SK-N-SH treated with all-trans-retinoic acid at 6 μM for 48 hours (cell line): ENCODE results near the gene KCTD14.
A peak's percentile ranks its signal among the peaks of the same experiment; 100 is the strongest.
"Not testable (repeated sequence)": the region's sequence is repeated elsewhere in the genome, so short reads cannot be mapped to it uniquely, and the experiment has no call there.

Source experiments
- ATAC-seq: fragments of 200-7000 bp; cut with Tn5 transposase; 3 replicates; pipeline ENCODE4 v1.9.1; 2020; ENCODE audit warnings: mild to moderate bottlenecking, moderate library complexity
- ARNTL ChIP-seq: fragments of 450-650 bp; formaldehyde crosslinking; IDR thresholded peaks from 2 replicates; pipeline ENCODE4 v1.5.0; 2020; ENCODE audit warnings: low read depth, mild to moderate bottlenecking, moderate library complexity, borderline replicate concordance
- BACH2 ChIP-seq: fragments of 250-450 bp; sonication (Bioruptor Pico); IDR thresholded peaks from 2 replicates; pipeline ENCODE4 v1.9.0; 2021; ENCODE audit warnings: mild to moderate bottlenecking, borderline replicate concordance
- CSDC2 ChIP-seq: fragments of 250-450 bp; sonication (Bioruptor Pico); IDR thresholded peaks from 2 replicates; pipeline ENCODE4 v1.5.0; 2020; ENCODE audit warnings: mild to moderate bottlenecking, moderate library complexity
- CSRNP3 ChIP-seq: fragments of 250-450 bp; sonication (Bioruptor Pico); IDR thresholded peaks from 2 replicates; pipeline ENCODE4 v1.5.1; 2021; ENCODE audit warnings: mild to moderate bottlenecking, moderate library complexity
- ESRRG ChIP-seq: fragments of 250-450 bp; sonication (Bioruptor Pico); IDR thresholded peaks from 2 replicates; pipeline ENCODE4 v1.6.1; 2021; ENCODE audit warnings: mild to moderate bottlenecking
- GLIS3 ChIP-seq: fragments of 250-450 bp; sonication (Bioruptor Pico); IDR thresholded peaks from 2 replicates; pipeline ENCODE4 v1.5.0; 2020; ENCODE audit warnings: mild to moderate bottlenecking, moderate library complexity
- ISL1 ChIP-seq: fragments of 250-450 bp; sonication (Bioruptor Pico); IDR thresholded peaks from 2 replicates; pipeline ENCODE4 v2.1.2; 2022; ENCODE audit warnings: mild to moderate bottlenecking, moderate library complexity
- POU6F1 ChIP-seq: fragments of 250-450 bp; sonication (Bioruptor Pico); IDR thresholded peaks from 2 replicates; pipeline ENCODE4 v1.8.0; 2021; ENCODE audit warnings: low read depth, mild to moderate bottlenecking, moderate library complexity, borderline replicate concordance
- PPARA ChIP-seq: fragments of 250-450 bp; sonication (Bioruptor Pico); IDR thresholded peaks from 2 replicates; pipeline ENCODE4 v1.5.0; 2020; ENCODE audit warnings: mild to moderate bottlenecking, borderline replicate concordance
- TCF4 ChIP-seq: fragments of 250-450 bp; sonication (Bioruptor Pico); IDR thresholded peaks from 2 replicates; pipeline ENCODE4 v1.8.0; 2021; ENCODE audit warnings: mild to moderate bottlenecking, moderate library complexity, borderline replicate concordance
- TOX ChIP-seq: fragments of 250-450 bp; sonication (Bioruptor Pico); IDR thresholded peaks from 2 replicates; pipeline ENCODE4 v1.8.0; 2021; ENCODE audit warnings: mild to moderate bottlenecking, moderate library complexity, borderline replicate concordance
- TSHZ2 ChIP-seq: fragments of 250-450 bp; sonication (Bioruptor Pico); IDR thresholded peaks from 2 replicates; pipeline ENCODE4 v1.5.0; 2020; ENCODE audit warnings: mild to moderate bottlenecking, moderate library complexity
- ZC3H10 ChIP-seq: fragments of 250-450 bp; sonication (Bioruptor Pico); IDR thresholded peaks from 2 replicates; pipeline ENCODE4 v1.5.1; 2021; ENCODE audit warnings: mild to moderate bottlenecking, moderate library complexity
- ZFP3 ChIP-seq: fragments of 250-450 bp; sonication (Bioruptor Pico); IDR thresholded peaks from 2 replicates; pipeline ENCODE4 v1.5.0; 2020; ENCODE audit warnings: mild to moderate bottlenecking, moderate library complexity
- ZFP30 ChIP-seq: fragments of 450-650 bp; formaldehyde crosslinking; IDR thresholded peaks from 2 replicates; pipeline ENCODE4 v1.5.0; 2022; ENCODE audit warnings: mild to moderate bottlenecking, moderate library complexity
- ZNF565 ChIP-seq: fragments of 450-650 bp; formaldehyde crosslinking; conservative IDR thresholded peaks from 2 replicates; pipeline ENCODE4 v1.5.0; 2020; ENCODE audit warnings: low read depth, mild to moderate bottlenecking, moderate library complexity
- ZNF70 ChIP-seq: fragments of 450-650 bp; formaldehyde crosslinking; IDR thresholded peaks from 2 replicates; pipeline ENCODE4 v1.5.0; 2020; ENCODE audit warnings: mild to moderate bottlenecking, moderate library complexity
- ZNF8 ChIP-seq: fragments of 450-650 bp; formaldehyde crosslinking; IDR thresholded peaks from 2 replicates; pipeline ENCODE4 v1.5.0; 2020; ENCODE audit warnings: mild to moderate bottlenecking, moderate library complexity
- TF ChIP-seq, protein P1 (sequence below): fragments of 250-450 bp; sonication (Bioruptor Pico); IDR thresholded peaks from 2 replicates; pipeline ENCODE4 v1.8.0; 2020; ENCODE audit warnings: mild to moderate bottlenecking, moderate library complexity, borderline replicate concordance

Gene KCTD14

DNA sequence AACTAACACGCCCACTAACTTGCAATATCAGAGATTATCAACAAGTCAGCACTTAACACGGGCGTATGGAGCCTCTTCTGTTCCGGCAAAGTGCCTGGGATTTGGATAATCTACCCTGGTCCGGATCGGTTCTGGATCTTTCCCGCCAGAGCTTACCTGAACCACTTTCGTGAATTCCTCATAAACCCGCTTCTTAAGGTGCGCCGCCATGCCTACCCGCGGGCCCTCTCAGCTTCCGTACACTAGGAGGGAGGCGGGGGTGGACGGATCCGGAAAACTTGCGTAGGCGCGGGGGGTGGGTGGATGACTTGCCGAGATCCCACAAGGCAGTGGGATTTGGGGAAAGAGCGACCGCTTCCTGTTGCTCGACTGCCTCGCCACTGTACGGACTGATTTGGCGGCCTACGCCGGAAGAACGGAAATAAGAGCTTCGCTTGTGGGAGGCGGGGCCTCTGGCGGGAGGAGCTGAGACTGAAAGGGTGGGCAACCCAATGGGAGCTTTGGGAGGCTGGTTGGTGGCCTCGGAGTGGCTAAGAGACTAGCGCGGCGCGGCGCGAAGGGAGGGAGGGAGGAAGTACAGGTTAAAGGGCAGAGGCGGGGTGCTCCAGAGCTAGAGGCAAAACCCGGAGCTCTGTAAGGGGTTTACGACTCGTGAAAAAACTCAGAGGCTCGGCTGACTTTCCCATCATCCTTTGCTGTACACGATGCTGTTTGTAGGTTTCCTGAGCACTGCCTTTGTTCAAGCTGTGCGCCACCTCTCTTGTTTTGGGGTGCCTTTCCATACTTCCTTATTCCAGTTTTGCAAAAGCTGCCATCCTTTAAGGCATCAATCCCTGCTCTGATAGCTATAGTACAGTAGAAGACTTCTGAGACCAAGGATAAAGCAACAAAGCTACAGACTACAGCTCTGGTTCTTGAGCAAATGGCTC is 28.4 kb downstream of the KCTD14 start, which contains the start of gene INTS4:
Gene INTS4 (minus strand): TSS at position 235 of the 929 bp plus-strand sequence. CDS start 25 bp downstream, at position 210.
- no peak for TF ChIP-seq GLIS3 (CRISPR knock-in tag)
- TF ChIP-seq TSHZ2 (CRISPR knock-in tag) = peak; percentile 52; the same call in 1 of the 2 replicates
- 0 out of 2 replicates have a peak, but pooled peaks have one; percentile 36 for TF ChIP-seq ZFP3 (CRISPR knock-in tag)
- TF ChIP-seq ZC3H10 (CRISPR knock-in tag) = no peak
- peak; percentile 99 for ATAC-seq

DNA sequence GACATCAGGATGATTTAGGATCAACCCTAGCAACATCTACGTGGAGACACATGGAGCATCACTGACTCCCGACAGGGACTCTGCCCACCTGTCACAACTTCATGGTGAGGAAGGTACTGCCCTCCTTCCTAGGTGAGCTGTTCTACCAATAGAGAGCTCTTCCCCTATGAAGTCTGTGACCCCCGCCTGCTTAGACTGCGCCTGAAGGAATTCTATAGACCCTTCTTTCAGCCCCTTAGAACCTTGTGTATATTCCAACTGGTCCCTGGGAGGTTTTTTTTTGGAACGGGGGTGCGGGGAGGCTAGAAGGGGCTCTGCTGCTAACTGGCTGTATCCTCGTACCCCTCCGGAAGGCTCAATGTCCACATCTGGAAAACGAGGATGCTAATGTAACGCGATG is 29.2 kb downstream of the KCTD14 start:
- no peak for ATAC-seq
- TF ChIP-seq TCF4 (no peak), ZNF70 (CRISPR knock-in tag) (no peak)

GRCh38 chr11:77990981-77991380 is 32.1 kb downstream of the KCTD14 start:
- TF ChIP-seq ARNTL (CRISPR knock-in tag) = no peak
- TF ChIP-seq BACH2 (CRISPR knock-in tag) = no peak
- TF ChIP-seq ZNF70 (CRISPR knock-in tag) = no peak

DNA sequence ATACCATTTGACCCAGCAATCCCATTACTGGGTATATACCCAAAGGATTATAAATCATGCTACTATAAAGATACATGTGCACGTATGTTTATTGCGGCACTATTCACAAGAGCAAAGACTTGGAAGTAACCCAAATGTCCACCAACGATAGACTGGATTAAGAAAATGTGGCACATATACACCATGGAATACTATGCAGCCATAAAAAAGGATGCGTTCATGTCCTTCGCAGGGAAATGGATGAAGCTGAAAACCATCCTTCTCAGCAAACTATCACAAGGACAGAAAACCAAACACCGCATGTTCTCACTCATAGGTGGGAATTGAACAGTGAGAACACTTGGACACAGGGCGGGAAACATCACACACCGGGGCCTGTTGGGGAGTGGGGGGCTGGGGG is 36.6 kb downstream of the KCTD14 start:
- not testable (repeated sequence) for ATAC-seq

More at GRCh38 chr11:77990981-77991380, 32.1 kb downstream of the KCTD14 start:
- ATAC-seq = no peak

- TF ChIP-seq ZNF8 (CRISPR knock-in tag) = no peak
- TF ChIP-seq TSHZ2 (CRISPR knock-in tag) = no peak
- TF ChIP-seq POU6F1 = no peak
- no peak for TF ChIP-seq ESRRG
- no peak for TF ChIP-seq PPARA (CRISPR knock-in tag)
- TF ChIP-seq, protein P1, sequence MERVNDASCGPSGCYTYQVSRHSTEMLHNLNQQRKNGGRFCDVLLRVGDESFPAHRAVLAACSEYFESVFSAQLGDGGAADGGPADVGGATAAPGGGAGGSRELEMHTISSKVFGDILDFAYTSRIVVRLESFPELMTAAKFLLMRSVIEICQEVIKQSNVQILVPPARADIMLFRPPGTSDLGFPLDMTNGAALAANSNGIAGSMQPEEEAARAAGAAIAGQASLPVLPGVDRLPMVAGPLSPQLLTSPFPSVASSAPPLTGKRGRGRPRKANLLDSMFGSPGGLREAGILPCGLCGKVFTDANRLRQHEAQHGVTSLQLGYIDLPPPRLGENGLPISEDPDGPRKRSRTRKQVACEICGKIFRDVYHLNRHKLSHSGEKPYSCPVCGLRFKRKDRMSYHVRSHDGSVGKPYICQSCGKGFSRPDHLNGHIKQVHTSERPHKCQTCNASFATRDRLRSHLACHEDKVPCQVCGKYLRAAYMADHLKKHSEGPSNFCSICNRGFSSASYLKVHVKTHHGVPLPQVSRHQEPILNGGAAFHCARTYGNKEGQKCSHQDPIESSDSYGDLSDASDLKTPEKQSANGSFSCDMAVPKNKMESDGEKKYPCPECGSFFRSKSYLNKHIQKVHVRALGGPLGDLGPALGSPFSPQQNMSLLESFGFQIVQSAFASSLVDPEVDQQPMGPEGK = no peak
- no peak for TF ChIP-seq CSDC2 (CRISPR knock-in tag)
- TF ChIP-seq ZNF565 (CRISPR knock-in tag) = no peak
- TF ChIP-seq TOX (CRISPR knock-in tag) = no peak
- no peak for TF ChIP-seq BACH2 (CRISPR knock-in tag)
- TF ChIP-seq ZFP3 (CRISPR knock-in tag) = no peak
- no peak for TF ChIP-seq TCF4
- TF ChIP-seq ZNF70 (CRISPR knock-in tag) = no peak
- no peak for TF ChIP-seq ZC3H10 (CRISPR knock-in tag)
- no peak for TF ChIP-seq ISL1 (CRISPR knock-in tag)
- TF ChIP-seq CSRNP3 = no peak
- TF ChIP-seq ZFP30 (CRISPR knock-in tag) = no peak
- no peak for ATAC-seq
These were observed 41.6 kb downstream of the KCTD14 start for GRCh38 chr11:77981346-77981947.
